Fibroblast of lung (primary cell): Measurements from ENCODE around the gene GPC2. TPM values are rescaled to one million over a fixed set of nuclear protein-coding genes. Genes with fewer than 3 reads are reported as not detected.
"Not testable (repeated sequence)": the region's sequence is repeated elsewhere in the genome, so short reads cannot be mapped to it uniquely, and the experiment has no call there.

Experiments
- DNase-seq, 2 donors: peaks; one replicate each; pipeline versions ENCODE4 v3.0.0 to v3.0.0-alpha.2; 2010; ENCODE audit warnings: low read depth in 2 of 2
- H2AFZ ChIP-seq: 2 replicates; pipeline ENCODE4 v1.5.1; 2012; ENCODE audit warnings: low read length, control low read depth, inconsistent platforms
- H3K27ac ChIP-seq: 2 replicates; pipeline ENCODE4 v1.5.1; 2011; ENCODE audit warnings: low read length, control low read depth; ENCODE audit not compliant: insufficient read depth
- H3K27me3 ChIP-seq: 2 replicates; pipeline ENCODE4 v1.5.1; 2011; ENCODE audit warnings: mild to moderate bottlenecking, low read length; ENCODE audit not compliant: control insufficient read depth, insufficient read depth
- H3K36me3 ChIP-seq: 2 replicates; pipeline ENCODE4 v1.5.1; 2011; ENCODE audit warnings: low read length; ENCODE audit not compliant: control insufficient read depth, insufficient read depth
- H3K4me1 ChIP-seq: 2 replicates; pipeline ENCODE4 v1.5.1; 2011; ENCODE audit warnings: low read length; ENCODE audit not compliant: control insufficient read depth, insufficient read depth; ENCODE audit errors: extremely low read depth
- H3K4me2 ChIP-seq: 2 replicates; pipeline ENCODE4 v1.5.1; 2011; ENCODE audit warnings: low read length, control low read depth; ENCODE audit not compliant: insufficient read depth; ENCODE audit errors: extremely low read depth
- H3K4me3 ChIP-seq, 4 experiments: fragments of 200-600 bp in 1 of 4; sonication (generic) in 1 of 4; replicated peaks in 1 of 4; 2 replicates each; pipeline ENCODE4 v1.5.1; 2011 to 2016; ENCODE audit warnings: low read length in 4 of 4, low read depth in 3 of 4, mild to moderate bottlenecking in 3 of 4, control low read depth in 2 of 4, inconsistent platforms in 1 of 4, mixed read lengths in 1 of 4; ENCODE audit not compliant: insufficient read depth in 1 of 4; ENCODE audit errors: control extremely low read depth in 1 of 4
- H3K79me2 ChIP-seq: 2 replicates; pipeline ENCODE4 v1.5.1; 2012; ENCODE audit warnings: mild to moderate bottlenecking, low read length, inconsistent platforms; ENCODE audit not compliant: control insufficient read depth, insufficient read depth
- H3K9ac ChIP-seq: 2 replicates; pipeline ENCODE4 v1.5.1; 2011; ENCODE audit warnings: mild to moderate bottlenecking, low read length, control low read depth; ENCODE audit not compliant: insufficient read depth
- H3K9me3 ChIP-seq: 2 replicates; pipeline ENCODE4 v1.5.1; 2012; ENCODE audit warnings: low read depth, low read length; ENCODE audit not compliant: control insufficient read depth, insufficient read depth
- H4K20me1 ChIP-seq: 2 replicates; pipeline ENCODE4 v1.5.1; 2011; ENCODE audit warnings: low read length; ENCODE audit not compliant: control insufficient read depth, insufficient read depth; ENCODE audit errors: extremely low read depth
- EZH2 ChIP-seq: IDR thresholded peaks from 2 replicates; pipeline ENCODE4 v1.5.1; 2012; ENCODE audit warnings: low read length, control low read depth, mild to moderate bottlenecking; ENCODE audit errors: missing control alignments
- polyA plus RNA-seq, 2 donors: library from polyadenylated mRNA; depleted of rRNA in 1 of 2; stranded (reverse) in 1 of 2; unstranded in 1 of 2; fragments of >200 nt; gene quantifications; 2 replicates each; pipeline ENCODE4 v1.2.1, GENCODE V29; 2011 to 2012; ENCODE audit warnings: missing spikeins in 1 of 2
- total RNA-seq: library from RNA; depleted of rRNA; stranded (reverse); fragments of >200 nt; gene quantifications from 2 replicates; pipeline ENCODE4 v1.2.1, GENCODE V29; 2014
- TF ChIP-seq, protein P1 (sequence below), 2 donors: IDR thresholded peaks in 1 of 2; conservative IDR thresholded peaks in 1 of 2; 1 replicate in 1 of 2; 2 replicates in 1 of 2; pipeline ENCODE4 v1.5.1; 2011 to 2012; ENCODE audit warnings: low read length in 2 of 2, control low read depth in 1 of 2, inconsistent platforms in 1 of 2, low read depth in 1 of 2, mild to moderate bottlenecking in 1 of 2

The GPC2 gene
- total and polyA plus RNA-seq, 2 donors (not counting 1 experiment from before 2014, with no cell fraction given): 0.35 to 2.3 TPM

- Histone ChIP-seq H3K9me3 (no peaks in the 10 kb centered on the region), H3K9ac (no peak overlapping the region), H3K4me2 (no peak overlapping the region), H3K4me1 (no peaks in the 10 kb centered on the region), H3K79me2 (no peaks in the 10 kb centered on the region), H3K36me3 (no peaks in the 10 kb centered on the region), H3K27me3 (no peaks in the 10 kb centered on the region), H2AFZ (no peak overlapping the region), H4K20me1 (no peaks in the 10 kb centered on the region), H3K27ac (no peak overlapping the region), H3K4me3 (no peak overlapping the region)
- TF ChIP-seq, protein P1, sequence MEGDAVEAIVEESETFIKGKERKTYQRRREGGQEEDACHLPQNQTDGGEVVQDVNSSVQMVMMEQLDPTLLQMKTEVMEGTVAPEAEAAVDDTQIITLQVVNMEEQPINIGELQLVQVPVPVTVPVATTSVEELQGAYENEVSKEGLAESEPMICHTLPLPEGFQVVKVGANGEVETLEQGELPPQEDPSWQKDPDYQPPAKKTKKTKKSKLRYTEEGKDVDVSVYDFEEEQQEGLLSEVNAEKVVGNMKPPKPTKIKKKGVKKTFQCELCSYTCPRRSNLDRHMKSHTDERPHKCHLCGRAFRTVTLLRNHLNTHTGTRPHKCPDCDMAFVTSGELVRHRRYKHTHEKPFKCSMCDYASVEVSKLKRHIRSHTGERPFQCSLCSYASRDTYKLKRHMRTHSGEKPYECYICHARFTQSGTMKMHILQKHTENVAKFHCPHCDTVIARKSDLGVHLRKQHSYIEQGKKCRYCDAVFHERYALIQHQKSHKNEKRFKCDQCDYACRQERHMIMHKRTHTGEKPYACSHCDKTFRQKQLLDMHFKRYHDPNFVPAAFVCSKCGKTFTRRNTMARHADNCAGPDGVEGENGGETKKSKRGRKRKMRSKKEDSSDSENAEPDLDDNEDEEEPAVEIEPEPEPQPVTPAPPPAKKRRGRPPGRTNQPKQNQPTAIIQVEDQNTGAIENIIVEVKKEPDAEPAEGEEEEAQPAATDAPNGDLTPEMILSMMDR (conservative IDR thresholded peaks at IDR 0.05 in 1 of 2, IDR thresholded peaks at IDR 0.05 in 1 of 2; ENCODE audit: low read depth in 1 of 2, low read length in 2 of 2): no peak
- no peak for TF ChIP-seq EZH2
- no peak for DNase-seq
Observed at GRCh38 chr7:100220586-100221230, 43.5 kb upstream of the GPC2 start.

DNA sequence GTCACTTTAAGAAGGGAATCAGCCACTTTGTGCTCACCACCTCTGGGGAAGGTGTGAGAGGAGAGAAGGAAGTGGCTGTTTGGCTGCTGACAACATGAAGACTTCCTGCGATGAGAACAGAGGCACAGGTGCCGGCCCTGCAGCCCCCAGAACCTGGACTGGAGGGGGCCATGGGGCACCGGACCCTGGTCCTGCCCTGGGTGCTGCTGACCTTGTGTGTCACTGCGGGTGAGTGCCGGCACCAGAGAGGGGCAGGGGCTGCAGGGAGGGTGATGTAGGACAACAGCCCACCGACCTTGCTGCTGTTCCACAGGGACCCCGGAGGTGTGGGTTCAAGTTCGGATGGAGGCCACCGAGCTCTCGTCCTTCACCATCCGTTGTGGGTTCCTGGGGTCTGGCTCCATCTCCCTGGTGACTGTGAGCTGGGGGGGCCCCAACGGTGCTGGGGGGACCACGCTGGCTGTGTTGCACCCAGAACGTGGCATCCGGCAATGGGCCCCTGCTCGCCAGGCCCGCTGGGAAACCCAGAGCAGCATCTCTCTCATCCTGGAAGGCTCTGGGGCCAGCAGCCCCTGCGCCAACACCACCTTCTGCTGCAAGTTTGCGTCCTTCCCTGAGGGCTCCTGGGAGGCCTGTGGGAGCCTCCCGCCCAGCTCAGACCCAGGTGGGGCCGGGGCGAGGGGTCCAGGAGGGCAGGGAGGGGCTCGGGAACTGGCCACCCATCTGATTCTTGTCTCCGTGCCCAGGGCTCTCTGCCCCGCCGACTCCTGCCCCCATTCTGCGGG lies 42.8 kb upstream of the GPC2 start, which contains the start of gene PVRIG:
PVRIG (plus strand) TSS at position 149 of the 785 bp plus-strand sequence; CDS start at position 171, 22 bp downstream.
- not testable (repeated sequence) for H3K79me2 ChIP-seq, H3K9ac ChIP-seq, DNase-seq, H2AFZ ChIP-seq, H3K9me3 ChIP-seq, H3K4me3 ChIP-seq, H4K20me1 ChIP-seq, H3K4me2 ChIP-seq, H3K27ac ChIP-seq, H3K36me3 ChIP-seq, H3K27me3 ChIP-seq, H3K4me1 ChIP-seq

- Histone ChIP-seq H3K36me3 (no peaks in the 10 kb centered on the region), H3K4me1 (no peaks in the 10 kb centered on the region), H3K27me3 (no peaks in the 10 kb centered on the region), H3K79me2 (no peaks in the 10 kb centered on the region), H3K9me3 (no peaks in the 10 kb centered on the region), H2AFZ (no peak overlapping the region), H3K4me3 (no peak overlapping the region), H3K4me2 (no peak overlapping the region), H3K9ac (no peak overlapping the region), H3K27ac (no peak overlapping the region), H4K20me1 (no peaks in the 10 kb centered on the region)
- no peak for DNase-seq
- TF ChIP-seq EZH2: no peak
- TF ChIP-seq, protein P1 (conservative IDR thresholded peaks at IDR 0.05 in 1 of 2, IDR thresholded peaks at IDR 0.05 in 1 of 2; ENCODE audit: low read depth in 1 of 2, low read length in 2 of 2): no peak
Observed at GRCh38 chr7:100219271-100219737, 42.1 kb upstream of the GPC2 start.
